Keratinocyte (primary cell): ENCODE measurements around the gene ELP5. TPM values are rescaled to one million over a fixed set of nuclear protein-coding genes. Genes with fewer than 3 reads are reported as not detected.

Experiments
- DNase-seq: peaks from one replicate; pipeline ENCODE4 v3.0.0-alpha.2; 2011; ENCODE audit warnings: low read depth, missing footprints, low spot score
- FAIRE-seq: peaks from 2 replicates; lab custom pipeline; 2011; peaks lifted over from hg19 to GRCh38; lab: Jason Lieb, UNC
- H2AFZ ChIP-seq: 2 replicates; pipeline ENCODE4 v1.6.0; 2012; ENCODE audit warnings: low read length, control low read depth, inconsistent platforms; ENCODE audit not compliant: control insufficient read depth
- H3K27ac ChIP-seq: 2 replicates; pipeline ENCODE4 v1.5.1; 2011; ENCODE audit warnings: low read length; ENCODE audit not compliant: control insufficient read depth, insufficient read depth
- H3K27me3 ChIP-seq: 3 replicates; pipeline ENCODE4 v1.6.0; 2011; ENCODE audit warnings: low read length; ENCODE audit not compliant: control insufficient read depth, insufficient read depth; ENCODE audit errors: extremely low read depth
- H3K36me3 ChIP-seq, 2 experiments: 2 replicates in 1 of 2; 3 replicates in 1 of 2; pipeline ENCODE4 v1.5.1; 2011; ENCODE audit warnings: low read length in 2 of 2, mild to moderate bottlenecking in 1 of 2; ENCODE audit not compliant: control insufficient read depth in 2 of 2, insufficient read depth in 2 of 2; ENCODE audit errors: extremely low read depth in 1 of 2
- H3K4me1 ChIP-seq: 3 replicates; pipeline ENCODE4 v1.5.1; 2011; ENCODE audit warnings: low read length; ENCODE audit not compliant: control insufficient read depth, insufficient read depth; ENCODE audit errors: extremely low read depth
- H3K4me2 ChIP-seq: 3 replicates; pipeline ENCODE4 v1.6.0; 2011; ENCODE audit warnings: low read depth, low read length; ENCODE audit not compliant: control insufficient read depth, insufficient read depth; ENCODE audit errors: extremely low read depth
- H3K4me3 ChIP-seq, 3 experiments: fragments of 200-600 bp in 1 of 3; sonication (generic) in 1 of 3; 2 replicates in 2 of 3; 3 replicates in 1 of 3; pipeline ENCODE4 v1.5.1; 2011 to 2016; ENCODE audit warnings: low read length in 3 of 3, mild to moderate bottlenecking in 3 of 3, control low read depth in 2 of 3, inconsistent platforms in 1 of 3, low read depth in 1 of 3, mixed read lengths in 1 of 3, mixed run types in 1 of 3, moderate library complexity in 1 of 3; ENCODE audit not compliant: control insufficient read depth in 2 of 3, insufficient read depth in 2 of 3; ENCODE audit errors: extremely low read depth in 1 of 3
- H3K79me2 ChIP-seq: 2 replicates; pipeline ENCODE4 v1.6.0; 2012; ENCODE audit warnings: low read length; ENCODE audit not compliant: control insufficient read depth, insufficient read depth
- H3K9ac ChIP-seq: 3 replicates; pipeline ENCODE4 v1.6.0; 2011; ENCODE audit warnings: low read length; ENCODE audit not compliant: control insufficient read depth, insufficient read depth; ENCODE audit errors: extremely low read depth
- H3K9me1 ChIP-seq: 3 replicates; pipeline ENCODE4 v1.6.0; 2011; ENCODE audit warnings: low read length; ENCODE audit not compliant: control insufficient read depth, insufficient read depth; ENCODE audit errors: extremely low read depth
- H3K9me3 ChIP-seq: 2 replicates; pipeline ENCODE4 v1.5.1; 2012; ENCODE audit warnings: low read depth, low read length; ENCODE audit not compliant: control insufficient read depth
- H4K20me1 ChIP-seq: 3 replicates; pipeline ENCODE4 v1.6.0; 2011; ENCODE audit warnings: low read length; ENCODE audit not compliant: control insufficient read depth, insufficient read depth; ENCODE audit errors: extremely low read depth
- CTCF ChIP-seq, 3 experiments: IDR thresholded peaks in 1 of 3; conservative IDR thresholded peaks in 1 of 3; optimal IDR thresholded peaks in 1 of 3; 2 replicates in 2 of 3; 3 replicates in 1 of 3; pipeline versions ENCODE3 to v1.5.1; 2011; ENCODE audit warnings: low read length in 3 of 3, mild to moderate bottlenecking in 3 of 3, moderate library complexity in 2 of 3, control low read depth in 1 of 3, inconsistent platforms in 1 of 3; ENCODE audit not compliant: insufficient read depth in 2 of 3; ENCODE audit errors: extremely low read depth in 1 of 3
- EZH2 ChIP-seq: IDR thresholded peaks from one replicate; pipeline ENCODE4 v1.6.1; 2012; ENCODE audit warnings: inconsistent platforms, mild to moderate bottlenecking, low read length, moderate library complexity
- dilution Hi-C: fragments of 300-500 bp; cut with MboI; formaldehyde crosslinking; loops from one replicate; pipeline ENCODE4 v1.7.0; 2020; ENCODE audit warnings: low sequenced_read_pairs; ENCODE audit not compliant: extremely low pct_ligation_motif_present
- polyA plus RNA-seq, 5 experiments: library from polyadenylated mRNA; depleted of rRNA in 3 of 5; stranded (reverse) in 3 of 5; stranded (forward) in 1 of 5; unstranded in 1 of 5; fragments of >200 nt; gene quantifications; 1 replicate in 1 of 5; 2 replicates in 3 of 5; 3 replicates in 1 of 5; pipeline versions ENCODE4 v1.2.1 to v1.2.3, GENCODE V29; 2011 to 2012; ENCODE audit warnings: missing spikeins in 2 of 5, low read depth in 1 of 5, low replicate concordance in 1 of 5

ELP5 gene
- polyA plus RNA-seq, 1 donor (not counting 4 experiments of a cell fraction or from before 2014, with no cell fraction given) = 19.4 TPM

GRCh38 chr17:7215652-7216180, 36.3 kb upstream of the ELP5 start:
- Histone ChIP-seq H4K20me1 (peaks cover 3% of the 10 kb centered on the region), H3K9ac (no peak overlapping the region), H3K4me2 (peak overlapping the region; percentile 35), H3K4me1 (peaks cover 28% of the 10 kb centered on the region), H3K36me3 (no peaks in the 10 kb centered on the region), H3K27me3 (peaks cover 10% of the 10 kb centered on the region), H3K27ac (no peak overlapping the region), H3K9me1 (no peaks in the 10 kb centered on the region), H3K4me3 (peak overlapping the region in 1 of 3 experiments; percentile 1), H3K79me2 (peaks cover 6% of the 10 kb centered on the region), H2AFZ (no peak overlapping the region), H3K9me3 (no peaks in the 10 kb centered on the region)
- FAIRE-seq (no peak), DNase-seq (no peak)
- dilution Hi-C loops = no loop called here
- TF ChIP-seq CTCF (optimal IDR thresholded peaks at IDR 0.05 in 1 of 3, IDR thresholded peaks at IDR 0.05 in 1 of 3, conservative IDR thresholded peaks at IDR 0.05 in 1 of 3; ENCODE audit: extremely low read depth in 1 of 3, insufficient read depth in 2 of 3, low read length in 3 of 3) (no peak), EZH2 (no peak)

GRCh38 chr17:7216242-7217112, 35.5 kb upstream of the ELP5 start:
- Histone ChIP-seq H3K4me1 (peaks cover 36% of the 10 kb centered on the region), H3K4me3 (peak overlapping the region; percentile 35 to 73 (median 35)), H3K9me3 (no peaks in the 10 kb centered on the region), H3K27ac (no peak overlapping the region), H3K36me3 (peaks cover 4 to 5% of the 10 kb centered on the region in 2 experiments), H3K27me3 (peaks cover 5% of the 10 kb centered on the region), H3K79me2 (peaks cover 8% of the 10 kb centered on the region), H3K9me1 (no peaks in the 10 kb centered on the region), H3K4me2 (peak overlapping the region; percentile 75), H4K20me1 (peaks cover 3% of the 10 kb centered on the region), H3K9ac (peak overlapping the region; percentile 39), H2AFZ (no peak overlapping the region)
- no peak for TF ChIP-seq CTCF (optimal IDR thresholded peaks at IDR 0.05 in 1 of 3, IDR thresholded peaks at IDR 0.05 in 1 of 3, conservative IDR thresholded peaks at IDR 0.05 in 1 of 3; ENCODE audit: extremely low read depth in 1 of 3, insufficient read depth in 2 of 3, low read length in 3 of 3)
- no peak for TF ChIP-seq EZH2
- dilution Hi-C loops = no loop called here
- FAIRE-seq = no peak
- no peak for DNase-seq
